ENCODE data around the gene CCDC18. TPM values are rescaled to one million over a fixed set of nuclear protein-coding genes. Genes with fewer than 3 reads are reported as not detected.
"Not testable (repeated sequence)": the region's sequence is repeated elsewhere in the genome, so short reads cannot be mapped to it uniquely, and the experiment has no call there.

The CCDC18 gene
- total RNA-seq, 6 experiments from 2014 or later, result 2.3 to 6.9 (median 3.5) TPM

DNA sequence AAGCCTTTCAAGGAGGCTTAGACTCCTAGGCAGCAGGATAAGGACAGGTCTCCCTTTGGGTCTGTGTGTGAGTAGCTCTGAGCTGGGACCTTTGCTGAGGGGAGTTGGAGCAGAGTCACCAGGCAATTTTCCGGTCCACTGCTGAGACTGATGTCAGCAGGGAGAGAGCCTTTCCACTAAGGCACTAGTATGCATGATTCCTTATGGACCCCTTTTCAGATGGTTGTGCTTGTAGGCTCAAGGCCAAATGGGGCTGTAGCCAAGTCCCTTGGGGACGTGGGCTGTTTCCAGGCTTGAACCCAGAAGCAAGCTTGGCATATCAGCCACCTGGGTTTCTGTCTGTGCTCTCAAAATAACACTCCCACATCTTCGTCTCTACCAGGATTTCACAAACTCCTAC, 73.0 kb downstream of the CCDC18 start:
- no peak for TF ChIP-seq POLR2A (IDR thresholded peaks at IDR 0.05)
- no peak overlapping the region for H3K4me3 ChIP-seq
- ATAC-seq (peak in 1 of 4 donors; percentile 12), DNase-seq (no peak)
- WGBS (ENCODE audit: insufficient coverage, low coverage, low lambda C conversion rate, missing lambda C conversion rate), result 81% methylated on average over 2 of the region's 3 CpGs
- H3K27ac ChIP-seq, result no peak overlapping the region
- no peaks in the 10 kb centered on the region for H3K27me3 ChIP-seq
- intact Hi-C loops (cut with DNase I), result no loop called here
- H3K9me3 ChIP-seq, result no peaks in the 10 kb centered on the region
- H3K4me1 ChIP-seq, result no peaks in the 10 kb centered on the region
- H3K36me3 ChIP-seq, result no peaks in the 10 kb centered on the region

DNA sequence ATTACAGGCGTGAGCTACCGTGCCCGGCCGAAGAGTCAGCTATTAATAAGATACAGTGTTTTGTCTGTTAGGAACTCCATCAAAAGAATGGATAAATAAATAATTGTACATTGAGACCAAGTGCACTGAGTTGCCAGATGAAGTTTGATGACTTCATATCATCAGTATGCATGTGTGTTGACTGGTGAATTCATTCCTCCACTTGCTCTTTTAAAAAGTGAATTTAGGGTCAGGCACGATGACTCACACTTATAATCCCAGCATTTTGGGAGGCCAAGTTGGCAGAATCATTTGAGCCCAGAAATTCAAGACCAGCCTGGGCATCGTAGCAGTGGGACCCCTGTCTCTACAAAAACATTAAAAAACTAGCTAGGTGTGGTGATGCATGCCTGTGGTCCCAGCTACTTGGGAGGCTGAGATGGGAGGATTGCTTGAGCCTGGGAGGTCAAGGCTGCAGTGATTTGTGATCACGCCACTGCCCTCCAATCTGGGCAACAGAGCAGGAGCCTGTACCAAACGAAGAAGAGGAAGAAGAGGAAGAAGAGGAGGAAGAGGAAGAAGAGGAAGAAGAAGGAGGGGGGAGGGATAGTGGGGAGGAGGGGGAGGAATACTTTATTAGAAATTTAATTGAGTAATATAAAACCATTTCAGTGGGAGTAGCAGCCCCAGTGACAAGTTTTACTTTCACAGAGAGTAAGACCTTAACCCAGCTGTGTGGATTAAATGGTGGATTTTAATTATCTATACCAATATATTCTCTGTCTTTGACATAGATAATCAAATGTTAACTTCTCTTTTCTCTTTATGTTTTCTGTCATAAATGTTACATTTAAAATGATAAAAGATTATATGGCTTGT, 74.9 kb downstream of the CCDC18 start:
- peak in 1 of 4 donors; percentile 28 for ATAC-seq
- TF ChIP-seq CTCF (IDR thresholded peaks at IDR 0.05) (no peak), POLR2A (IDR thresholded peaks at IDR 0.05) (no peak)
- H3K27ac ChIP-seq, result no peak overlapping the region

DNA sequence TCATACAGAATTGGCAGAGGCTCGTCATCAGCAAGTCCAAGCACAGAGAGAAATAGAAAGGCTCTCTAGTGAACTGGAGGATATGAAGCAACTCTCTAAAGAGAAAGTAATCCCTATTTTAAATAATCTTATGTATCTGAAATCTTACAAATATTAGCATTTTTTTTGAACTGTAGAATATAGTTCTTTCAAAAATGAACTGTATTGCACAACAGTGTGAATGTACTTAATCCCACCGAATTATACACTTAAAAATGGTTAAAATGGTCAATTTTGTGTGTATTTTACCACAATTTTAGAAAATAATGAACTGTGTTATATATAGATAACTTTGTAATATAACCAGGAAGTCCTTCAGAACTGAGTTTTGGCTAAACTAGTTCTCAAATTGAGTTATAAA, 75.9 kb downstream of the CCDC18 start:
- H3K27ac ChIP-seq, result no peak overlapping the region
- intact Hi-C loops (cut with DNase I), result no loop called here
- DNase-seq (no peak), ATAC-seq (no peak)
- H3K4me3 ChIP-seq, result no peak overlapping the region
- no peak for TF ChIP-seq CTCF (IDR thresholded peaks at IDR 0.05)
- no peak for TF ChIP-seq POLR2A (IDR thresholded peaks at IDR 0.05)
- 89% methylated on average over 2 of the region's 2 CpGs for WGBS (ENCODE audit: insufficient coverage, low coverage, low lambda C conversion rate, missing lambda C conversion rate)
- no peaks in the 10 kb centered on the region for H3K36me3 ChIP-seq
- H3K4me1 ChIP-seq, result no peaks in the 10 kb centered on the region
- no peaks in the 10 kb centered on the region for H3K27me3 ChIP-seq
- H3K9me3 ChIP-seq, result no peaks in the 10 kb centered on the region

More for the DNA sequence above, 74.9 kb downstream of the CCDC18 start:
- DNase-seq, result no peak
- H3K9me3 ChIP-seq, result no peaks in the 10 kb centered on the region
- no peak overlapping the region for H3K4me3 ChIP-seq
- no peaks in the 10 kb centered on the region for H3K36me3 ChIP-seq
- WGBS (ENCODE audit: insufficient coverage, low coverage, low lambda C conversion rate, missing lambda C conversion rate), result 94% methylated on average over 8 of the region's 8 CpGs
- no peaks in the 10 kb centered on the region for H3K27me3 ChIP-seq
- intact Hi-C loops (cut with DNase I), result no loop called here
- no peaks in the 10 kb centered on the region for H3K4me1 ChIP-seq

DNA sequence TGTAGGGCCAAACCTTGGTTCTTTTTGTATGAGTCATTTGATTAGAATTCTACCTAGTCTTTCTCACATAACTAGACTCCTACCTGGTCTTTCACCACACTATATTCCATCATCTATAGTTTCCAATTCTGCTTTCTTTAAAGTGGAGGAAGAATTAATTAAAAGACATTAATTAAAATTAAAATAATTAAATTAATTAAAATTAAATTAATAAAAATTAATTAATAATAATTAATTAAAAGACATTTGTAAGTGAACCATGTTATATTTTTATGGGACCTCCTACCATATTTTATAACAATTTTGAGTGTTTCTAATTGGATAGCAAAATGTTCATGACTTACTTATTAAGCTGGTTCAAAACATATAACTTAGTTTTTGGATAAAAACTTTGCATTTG, 77.4 kb downstream of the CCDC18 start:
- ATAC-seq (no peak), DNase-seq (no peak)
- H3K4me1 ChIP-seq, result no peaks in the 10 kb centered on the region
- TF ChIP-seq POLR2A (IDR thresholded peaks at IDR 0.05) (no peak), CTCF (IDR thresholded peaks at IDR 0.05) (no peak)
- no peak overlapping the region for H3K4me3 ChIP-seq
- H3K9me3 ChIP-seq, result no peaks in the 10 kb centered on the region
- intact Hi-C loops (cut with DNase I), result no loop called here
- H3K27ac ChIP-seq, result no peak overlapping the region
- H3K36me3 ChIP-seq, result no peaks in the 10 kb centered on the region
- no peaks in the 10 kb centered on the region for H3K27me3 ChIP-seq

GRCh38 chr1:93260726-93261125, 80.2 kb downstream of the CCDC18 start:
- WGBS (ENCODE audit: insufficient coverage, low coverage, low lambda C conversion rate, missing lambda C conversion rate), result 100% methylated on average over 3 of the region's 3 CpGs
- intact Hi-C loops (cut with DNase I); H3K27ac ChIP-seq; H3K36me3 ChIP-seq; ATAC-seq; H3K27me3 ChIP-seq; H3K9me3 ChIP-seq; DNase-seq; H3K4me1 ChIP-seq; H3K4me3 ChIP-seq: not testable (repeated sequence)
